Glutamatergic neuron (in vitro differentiated cells): Measurements from ENCODE around the gene FNDC3B. TPM values are rescaled to one million over a fixed set of nuclear protein-coding genes. Genes with fewer than 3 reads are reported as not detected.

Experiments used
- DNase-seq: peaks from one replicate; pipeline ENCODE4 v3.0.0; 2022
- H3K27ac Mint-ChIP-seq: one replicate; pipeline ENCODE4 v1.8.0; 2020; ENCODE audit warnings: mild to moderate bottlenecking, mixed read lengths, inconsistent platforms; ENCODE audit not compliant: unreplicated experiment
- H3K27me3 Mint-ChIP-seq: one replicate; pipeline ENCODE4 v1.8.0; 2020; ENCODE audit warnings: mild to moderate bottlenecking, moderate library complexity, mixed read lengths, inconsistent platforms; ENCODE audit not compliant: unreplicated experiment
- H3K36me3 Mint-ChIP-seq: one replicate; pipeline ENCODE4 v1.8.0; 2020; ENCODE audit warnings: mild to moderate bottlenecking, mixed read lengths, inconsistent platforms; ENCODE audit not compliant: unreplicated experiment
- H3K4me1 Mint-ChIP-seq: one replicate; pipeline ENCODE4 v1.8.0; 2020; ENCODE audit warnings: mild to moderate bottlenecking, low read depth, mixed read lengths, inconsistent platforms; ENCODE audit not compliant: unreplicated experiment
- H3K4me3 Mint-ChIP-seq: one replicate; pipeline ENCODE4 v1.8.0; 2020; ENCODE audit warnings: mild to moderate bottlenecking, mixed read lengths, inconsistent platforms; ENCODE audit not compliant: unreplicated experiment
- H3K9me3 Mint-ChIP-seq: one replicate; pipeline ENCODE4 v1.8.0; 2020; ENCODE audit warnings: mild to moderate bottlenecking, moderate library complexity, mixed read lengths, inconsistent platforms; ENCODE audit not compliant: unreplicated experiment
- CTCF ChIP-seq: fragments of 200-600 bp; sonication (generic); IDR thresholded peaks from one replicate; pipeline ENCODE4 v1.5.0; 2021; ENCODE audit not compliant: partially characterized antibody, unreplicated experiment
- total RNA-seq: library from RNA; stranded (reverse); fragmentation: NEBNext Ultra II Directional; extraction: Animal tissue kit (Norgen Biotek cat#: 25700); gene quantifications from one replicate; pipeline ENCODE4 v1.2.1, GENCODE V29; 2021; ENCODE audit not compliant: unreplicated experiment

The FNDC3B gene
- total RNA-seq, 1 donor from 2014 or later, result 11.7 TPM

GRCh38 chr3:172305974-172306373 is 266.6 kb downstream of the FNDC3B start:
- H3K36me3 Mint-ChIP-seq, result no peaks in the 10 kb centered on the region
- no peak for DNase-seq
- no peak overlapping the region for H3K27ac Mint-ChIP-seq
- no peaks in the 10 kb centered on the region for H3K4me1 Mint-ChIP-seq
- H3K27me3 Mint-ChIP-seq, result no peaks in the 10 kb centered on the region
- no peak for TF ChIP-seq CTCF
- no peaks in the 10 kb centered on the region for H3K9me3 Mint-ChIP-seq
- H3K4me3 Mint-ChIP-seq, result no peak overlapping the region

GRCh38 chr3:172307141-172307560 is 267.8 kb downstream of the FNDC3B start:
- TF ChIP-seq CTCF, result no peak
- Mint-ChIP-seq H3K4me3 (no peak overlapping the region), H3K36me3 (no peaks in the 10 kb centered on the region), H3K9me3 (no peaks in the 10 kb centered on the region), H3K4me1 (no peaks in the 10 kb centered on the region), H3K27ac (no peak overlapping the region), H3K27me3 (no peaks in the 10 kb centered on the region)
- no peak for DNase-seq

- H3K27ac Mint-ChIP-seq, result no peak overlapping the region
- no peak for DNase-seq
- H3K4me3 Mint-ChIP-seq, result no peak overlapping the region
- peaks cover 2% of the 10 kb centered on the region for H3K9me3 Mint-ChIP-seq
- no peaks in the 10 kb centered on the region for H3K27me3 Mint-ChIP-seq
- TF ChIP-seq CTCF, result no peak
- peaks cover 2% of the 10 kb centered on the region for H3K4me1 Mint-ChIP-seq
- H3K36me3 Mint-ChIP-seq, result no peaks in the 10 kb centered on the region
These were observed 269.7 kb downstream of the FNDC3B start for GRCh38 chr3:172309059-172309458.

GRCh38 chr3:172309741-172310427 is 270.5 kb downstream of the FNDC3B start:
- Mint-ChIP-seq H3K4me1 (peaks cover 5% of the 10 kb centered on the region), H3K4me3 (no peak overlapping the region), H3K27ac (no peak overlapping the region), H3K27me3 (no peaks in the 10 kb centered on the region), H3K36me3 (no peaks in the 10 kb centered on the region), H3K9me3 (peaks cover 2% of the 10 kb centered on the region)
- TF ChIP-seq CTCF, result no peak
- no peak for DNase-seq

- no peak overlapping the region for H3K4me3 Mint-ChIP-seq
These were observed 271.0 kb downstream of the FNDC3B start for GRCh38 chr3:172310428-172310760.

More at GRCh38 chr3:172310428-172310760, 271.0 kb downstream of the FNDC3B start:
- Mint-ChIP-seq H3K4me1 (peaks cover 5% of the 10 kb centered on the region), H3K27me3 (no peaks in the 10 kb centered on the region), H3K36me3 (no peaks in the 10 kb centered on the region), H3K27ac (no peak overlapping the region), H3K9me3 (peaks cover 2% of the 10 kb centered on the region)
- TF ChIP-seq CTCF, result no peak
- DNase-seq, result no peak
